ENCODE results near the gene NUAK1. TPM values are rescaled to one million over a fixed set of nuclear protein-coding genes. Genes with fewer than 3 reads are reported as not detected.

NUAK1 gene
- total RNA-seq, 1 experiment from 2014 or later: not detected

DNA sequence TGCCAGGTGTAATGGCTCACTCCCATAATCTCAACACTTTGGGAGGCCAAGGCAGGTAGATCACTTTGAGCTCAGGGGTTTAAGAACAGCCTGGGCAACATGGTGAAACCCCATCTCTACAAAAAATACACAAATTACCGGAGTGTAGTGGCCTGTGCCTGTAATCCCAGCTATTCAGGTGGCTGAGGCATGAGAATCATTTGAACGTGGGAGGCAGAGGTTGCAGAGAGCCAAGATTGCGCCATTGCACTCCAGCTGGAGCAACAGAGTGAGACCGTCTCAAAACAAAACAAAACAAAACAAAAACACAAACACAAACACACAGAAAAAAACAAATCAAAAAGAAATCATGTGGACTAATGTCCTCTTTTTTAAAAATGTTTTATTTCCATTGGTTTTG is 104.4 kb downstream of the NUAK1 start:
- no peaks in the 10 kb centered on the region for H3K27me3 ChIP-seq (ENCODE audit: low read length)
- H3K9ac ChIP-seq (ENCODE audit: low read length): no peak overlapping the region
- H4K20me1 ChIP-seq (ENCODE audit: insufficient read depth, low read depth, low read length): no peaks in the 10 kb centered on the region
- H3K4me3 ChIP-seq (ENCODE audit: low read length): no peak overlapping the region
- H3K9me2 ChIP-seq (replicated peaks; ENCODE audit: insufficient read depth, low read length): no peaks in the 10 kb centered on the region
- H3K27ac ChIP-seq (ENCODE audit: low read length): no peak overlapping the region
- no peak overlapping the region for H3K4me2 ChIP-seq (ENCODE audit: low read depth, low read length, poor library complexity, severe bottlenecking)
- H2AFZ ChIP-seq (ENCODE audit: low read length): no peak overlapping the region
- H3K79me2 ChIP-seq (ENCODE audit: low read length): no peaks in the 10 kb centered on the region
- no peak for DNase-seq
- H3K36me3 ChIP-seq (ENCODE audit: insufficient read depth, low read length): no peaks in the 10 kb centered on the region
- H3K4me1 ChIP-seq (ENCODE audit: low read length): no peaks in the 10 kb centered on the region
- H3K9me3 ChIP-seq (ENCODE audit: low read length): no peaks in the 10 kb centered on the region

DNA sequence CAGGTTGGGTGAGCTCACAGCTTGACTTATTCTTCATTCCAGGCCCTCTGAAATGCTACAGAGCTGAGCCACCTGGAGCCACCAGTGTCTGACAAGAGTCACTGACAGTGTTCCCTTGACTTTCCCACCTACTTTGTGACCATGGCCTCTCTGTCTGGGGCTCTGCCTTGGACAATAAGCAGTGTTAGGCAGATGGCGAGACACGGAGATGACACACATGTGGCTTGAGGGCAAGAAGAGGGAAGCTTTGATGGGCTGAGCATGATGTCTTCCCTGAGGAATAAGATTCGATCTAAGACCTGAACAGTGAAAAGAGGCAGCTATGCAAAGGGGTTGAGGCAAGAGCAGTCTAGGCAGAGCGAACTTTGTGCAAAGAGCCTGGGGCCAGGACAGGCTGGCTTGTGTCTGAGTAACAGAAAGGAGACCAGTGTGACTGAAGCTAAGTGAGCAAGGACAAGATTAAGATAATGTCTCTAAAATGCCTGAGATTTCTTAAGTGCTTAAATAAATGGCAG is 105.5 kb downstream of the NUAK1 start:
- no peaks in the 10 kb centered on the region for H3K27me3 ChIP-seq (ENCODE audit: low read length)
- H2AFZ ChIP-seq (ENCODE audit: low read length): no peak overlapping the region

DNA sequence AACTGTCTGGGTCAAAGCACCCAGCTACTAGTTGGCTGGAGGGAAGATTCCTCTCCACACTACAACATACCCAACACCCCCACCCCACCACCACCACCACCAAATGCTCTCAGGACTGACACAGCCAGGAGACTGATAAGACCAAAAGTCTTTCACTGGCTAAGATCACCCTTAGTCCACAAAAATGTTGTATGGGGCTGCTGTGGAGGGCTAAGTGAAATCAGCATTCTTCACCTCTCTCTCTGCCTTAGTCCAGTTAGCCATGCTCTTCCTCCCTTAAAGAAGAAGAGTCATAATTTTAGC is 106.2 kb downstream of the NUAK1 start:
- Histone ChIP-seq H3K4me3 (ENCODE audit: low read length) (no peak overlapping the region), H3K79me2 (ENCODE audit: low read length) (no peaks in the 10 kb centered on the region), H3K9ac (ENCODE audit: low read length) (no peak overlapping the region), H3K36me3 (ENCODE audit: insufficient read depth, low read length) (no peaks in the 10 kb centered on the region), H3K4me1 (ENCODE audit: low read length) (no peaks in the 10 kb centered on the region), H3K9me3 (ENCODE audit: low read length) (no peaks in the 10 kb centered on the region), H2AFZ (ENCODE audit: low read length) (no peak overlapping the region), H4K20me1 (ENCODE audit: insufficient read depth, low read depth, low read length) (no peaks in the 10 kb centered on the region), H3K4me2 (ENCODE audit: low read depth, low read length, poor library complexity, severe bottlenecking) (no peak overlapping the region), H3K27ac (ENCODE audit: low read length) (no peak overlapping the region), H3K27me3 (ENCODE audit: low read length) (no peaks in the 10 kb centered on the region), H3K9me2 (replicated peaks; ENCODE audit: insufficient read depth, low read length) (no peaks in the 10 kb centered on the region)
- DNase-seq: no peak

More for the DNA sequence above, 105.5 kb downstream of the NUAK1 start:
- no peaks in the 10 kb centered on the region for H3K9me3 ChIP-seq (ENCODE audit: low read length)
- H3K4me1 ChIP-seq (ENCODE audit: low read length): no peaks in the 10 kb centered on the region
- H3K27ac ChIP-seq (ENCODE audit: low read length): no peak overlapping the region
- DNase-seq: no peak
- H3K4me3 ChIP-seq (ENCODE audit: low read length): no peak overlapping the region
- no peaks in the 10 kb centered on the region for H4K20me1 ChIP-seq (ENCODE audit: insufficient read depth, low read depth, low read length)
- no peak overlapping the region for H3K9ac ChIP-seq (ENCODE audit: low read length)
- H3K36me3 ChIP-seq (ENCODE audit: insufficient read depth, low read length): no peaks in the 10 kb centered on the region
- no peaks in the 10 kb centered on the region for H3K9me2 ChIP-seq (replicated peaks; ENCODE audit: insufficient read depth, low read length)
- no peaks in the 10 kb centered on the region for H3K79me2 ChIP-seq (ENCODE audit: low read length)
- no peak overlapping the region for H3K4me2 ChIP-seq (ENCODE audit: low read depth, low read length, poor library complexity, severe bottlenecking)

DNA sequence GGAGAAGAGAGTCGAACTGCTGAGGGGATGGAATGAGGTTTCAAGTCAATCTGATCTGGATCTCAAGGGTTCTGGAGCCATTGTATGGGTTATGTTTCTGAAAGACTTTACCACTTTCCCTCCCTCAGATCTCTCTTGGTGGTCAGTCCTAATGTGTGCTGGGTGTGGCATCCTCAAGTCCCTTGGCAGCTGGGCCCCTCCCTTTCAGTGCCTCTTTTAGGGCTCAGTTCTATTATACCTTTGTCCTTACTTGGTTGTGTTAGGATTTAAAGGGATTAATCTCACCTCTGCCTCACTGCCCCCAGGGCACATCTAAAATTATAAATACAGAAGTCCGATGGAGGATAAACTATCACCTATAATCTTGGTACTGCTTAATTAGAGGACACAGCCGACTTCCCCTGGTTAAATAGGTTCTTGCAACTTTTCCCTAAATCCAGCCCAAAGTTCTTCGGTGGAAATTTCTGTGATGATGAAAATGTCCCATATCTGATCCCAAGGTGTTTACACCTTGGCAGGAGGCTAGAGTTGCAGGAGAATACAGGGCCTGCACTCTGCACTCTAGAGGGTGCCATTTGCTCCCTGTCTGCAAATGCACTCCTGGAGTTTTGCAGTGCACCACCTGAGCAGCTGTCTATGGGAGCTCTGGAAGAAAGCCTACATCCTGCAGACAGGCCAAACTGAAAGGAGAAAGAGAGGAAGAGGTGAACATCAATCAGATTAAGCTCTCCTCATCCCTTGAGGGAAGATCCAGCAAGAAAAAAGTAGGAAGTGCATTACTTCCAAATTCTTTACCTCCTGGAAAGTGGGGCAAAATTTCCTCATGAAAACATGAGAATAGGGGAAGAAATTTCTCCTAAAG is 106.8 kb downstream of the NUAK1 start:
- no peak overlapping the region for H3K4me2 ChIP-seq (ENCODE audit: low read depth, low read length, poor library complexity, severe bottlenecking)

DNA sequence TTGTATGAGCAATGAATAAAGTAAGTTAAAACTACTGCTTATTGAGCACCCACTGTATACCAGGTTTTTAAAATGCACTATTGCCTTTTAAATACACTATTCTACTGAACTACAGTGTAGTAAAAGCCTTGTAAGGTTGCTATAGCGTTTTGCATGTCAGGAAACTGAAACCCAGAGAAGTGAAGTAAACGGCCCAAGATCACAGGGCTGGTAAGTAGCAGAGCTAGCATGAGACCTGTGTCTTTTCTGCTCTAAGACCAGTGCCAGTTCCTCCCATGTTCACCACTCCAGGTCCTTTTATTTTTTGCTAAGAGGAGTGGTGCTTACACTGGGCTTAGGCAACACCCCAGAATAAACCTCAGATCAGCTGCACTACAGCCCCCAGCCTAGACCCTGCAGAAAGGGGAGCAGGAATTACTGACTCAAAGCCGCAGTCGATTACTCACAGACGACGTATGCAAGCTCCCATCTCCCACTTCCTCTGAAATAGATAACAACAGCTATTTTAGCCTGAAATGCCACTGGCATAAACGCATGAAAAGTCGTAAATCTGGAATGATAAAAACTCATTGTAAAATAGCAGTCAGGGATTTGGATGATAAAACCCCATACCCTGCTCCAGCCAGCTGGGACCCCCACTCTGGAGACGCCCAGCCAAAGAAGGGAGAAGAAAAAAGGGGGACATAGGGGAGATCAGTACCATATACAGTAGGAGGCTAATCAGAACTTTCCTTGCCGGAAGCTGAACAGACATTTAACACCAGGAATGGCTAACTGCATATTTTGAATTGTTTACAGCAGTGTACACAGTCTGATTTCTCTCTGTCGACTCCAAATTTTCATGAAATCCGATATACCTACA is 108.3 kb downstream of the NUAK1 start:
- no peak overlapping the region for H3K27ac ChIP-seq (ENCODE audit: low read length)

More for the DNA sequence above, 106.8 kb downstream of the NUAK1 start:
- no peak overlapping the region for H3K4me3 ChIP-seq (ENCODE audit: low read length)
- no peaks in the 10 kb centered on the region for H3K4me1 ChIP-seq (ENCODE audit: low read length)
- H3K9ac ChIP-seq (ENCODE audit: low read length): no peak overlapping the region
- H2AFZ ChIP-seq (ENCODE audit: low read length): no peak overlapping the region
- no peaks in the 10 kb centered on the region for H3K9me2 ChIP-seq (replicated peaks; ENCODE audit: insufficient read depth, low read length)
- no peak for DNase-seq
- no peaks in the 10 kb centered on the region for H3K79me2 ChIP-seq (ENCODE audit: low read length)
- H3K9me3 ChIP-seq (ENCODE audit: low read length): no peaks in the 10 kb centered on the region
- no peaks in the 10 kb centered on the region for H3K36me3 ChIP-seq (ENCODE audit: insufficient read depth, low read length)
- no peak overlapping the region for H3K27ac ChIP-seq (ENCODE audit: low read length)
- no peaks in the 10 kb centered on the region for H4K20me1 ChIP-seq (ENCODE audit: insufficient read depth, low read depth, low read length)
- no peaks in the 10 kb centered on the region for H3K27me3 ChIP-seq (ENCODE audit: low read length)

DNA sequence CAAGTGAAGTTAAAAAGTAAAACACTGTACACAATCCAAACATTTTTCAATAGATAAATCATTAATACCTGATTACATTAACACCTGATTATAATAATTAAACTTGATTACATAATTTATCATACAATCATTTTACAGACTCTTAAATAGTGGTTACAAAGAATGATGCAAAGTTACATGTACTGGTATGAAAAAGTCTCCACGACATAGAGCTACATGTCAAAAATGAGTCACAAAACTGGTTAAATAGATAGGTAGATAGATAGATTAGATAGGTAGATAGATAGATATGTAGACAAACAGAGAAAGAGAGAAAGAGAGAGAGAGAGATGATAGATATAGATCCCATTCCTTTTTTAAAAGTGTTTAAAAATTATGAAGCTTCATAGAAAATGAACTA is 109.2 kb downstream of the NUAK1 start:
- no peaks in the 10 kb centered on the region for H4K20me1 ChIP-seq (ENCODE audit: insufficient read depth, low read depth, low read length)
- H3K4me2 ChIP-seq (ENCODE audit: low read depth, low read length, poor library complexity, severe bottlenecking): no peak overlapping the region
- H3K36me3 ChIP-seq (ENCODE audit: insufficient read depth, low read length): no peaks in the 10 kb centered on the region
- H3K9ac ChIP-seq (ENCODE audit: low read length): no peak overlapping the region
- no peak overlapping the region for H3K27ac ChIP-seq (ENCODE audit: low read length)
- no peaks in the 10 kb centered on the region for H3K9me2 ChIP-seq (replicated peaks; ENCODE audit: insufficient read depth, low read length)
- no peaks in the 10 kb centered on the region for H3K79me2 ChIP-seq (ENCODE audit: low read length)
- no peaks in the 10 kb centered on the region for H3K4me1 ChIP-seq (ENCODE audit: low read length)
- no peaks in the 10 kb centered on the region for H3K9me3 ChIP-seq (ENCODE audit: low read length)
- no peaks in the 10 kb centered on the region for H3K27me3 ChIP-seq (ENCODE audit: low read length)
- no peak for DNase-seq
- no peak overlapping the region for H3K4me3 ChIP-seq (ENCODE audit: low read length)
- no peak overlapping the region for H2AFZ ChIP-seq (ENCODE audit: low read length)

More for the DNA sequence above, 108.3 kb downstream of the NUAK1 start:
- Histone ChIP-seq H3K27me3 (ENCODE audit: low read length) (no peaks in the 10 kb centered on the region), H3K4me3 (ENCODE audit: low read length) (no peak overlapping the region), H3K4me1 (ENCODE audit: low read length) (no peaks in the 10 kb centered on the region), H3K4me2 (ENCODE audit: low read depth, low read length, poor library complexity, severe bottlenecking) (no peak overlapping the region), H3K9me2 (replicated peaks; ENCODE audit: insufficient read depth, low read length) (no peaks in the 10 kb centered on the region), H3K79me2 (ENCODE audit: low read length) (no peaks in the 10 kb centered on the region), H4K20me1 (ENCODE audit: insufficient read depth, low read depth, low read length) (no peaks in the 10 kb centered on the region), H3K9me3 (ENCODE audit: low read length) (no peaks in the 10 kb centered on the region), H2AFZ (ENCODE audit: low read length) (no peak overlapping the region), H3K36me3 (ENCODE audit: insufficient read depth, low read length) (no peaks in the 10 kb centered on the region), H3K9ac (ENCODE audit: low read length) (no peak overlapping the region)
- DNase-seq: no peak

DNA sequence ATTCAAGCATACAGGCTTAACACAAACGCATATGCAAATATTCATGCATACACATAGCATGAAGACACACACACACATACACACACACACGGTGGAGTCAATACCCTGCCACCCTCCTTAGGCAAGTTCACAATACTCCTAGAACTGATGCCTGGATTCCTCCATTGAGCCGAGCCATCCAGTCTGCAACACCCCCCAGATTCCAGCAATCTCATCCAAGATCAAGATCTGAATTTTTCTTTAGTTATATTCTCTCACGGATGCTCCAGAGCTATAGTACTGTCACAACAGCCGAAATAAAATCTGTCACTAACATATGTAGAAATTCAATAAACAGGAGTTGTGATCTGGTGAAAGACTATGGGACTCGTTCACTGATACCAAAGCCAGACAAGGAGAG is 110.8 kb downstream of the NUAK1 start:
- H3K79me2 ChIP-seq (ENCODE audit: low read length): no peaks in the 10 kb centered on the region
- H3K9me3 ChIP-seq (ENCODE audit: low read length): no peaks in the 10 kb centered on the region
- no peak overlapping the region for H3K4me2 ChIP-seq (ENCODE audit: low read depth, low read length, poor library complexity, severe bottlenecking)
- no peaks in the 10 kb centered on the region for H3K4me1 ChIP-seq (ENCODE audit: low read length)
- H3K9ac ChIP-seq (ENCODE audit: low read length): no peak overlapping the region
- no peaks in the 10 kb centered on the region for H3K9me2 ChIP-seq (replicated peaks; ENCODE audit: insufficient read depth, low read length)
- no peak for DNase-seq
- no peak overlapping the region for H3K27ac ChIP-seq (ENCODE audit: low read length)
- H2AFZ ChIP-seq (ENCODE audit: low read length): no peak overlapping the region
- no peaks in the 10 kb centered on the region for H4K20me1 ChIP-seq (ENCODE audit: insufficient read depth, low read depth, low read length)
- no peaks in the 10 kb centered on the region for H3K27me3 ChIP-seq (ENCODE audit: low read length)
- H3K4me3 ChIP-seq (ENCODE audit: low read length): no peak overlapping the region
- no peaks in the 10 kb centered on the region for H3K36me3 ChIP-seq (ENCODE audit: insufficient read depth, low read length)

DNA sequence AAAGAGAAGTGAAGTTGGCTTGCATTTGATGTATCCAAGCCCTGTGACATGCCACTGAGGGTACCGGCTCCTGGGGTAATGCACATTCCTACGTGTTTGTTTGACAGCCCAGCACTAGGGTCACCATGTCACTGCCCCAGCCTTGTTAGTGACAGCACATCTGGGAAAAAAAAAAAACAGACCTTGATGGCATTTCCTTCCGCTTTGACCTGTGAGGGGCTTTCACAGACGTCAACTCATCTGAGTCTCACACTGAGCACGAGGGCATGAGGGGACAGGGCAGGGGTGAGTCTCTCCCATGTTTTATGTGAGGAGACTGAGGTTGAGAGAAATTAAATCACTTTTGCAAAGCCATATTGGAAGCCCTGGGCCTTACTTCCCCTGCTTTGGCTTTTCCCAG is 111.5 kb downstream of the NUAK1 start:
- Histone ChIP-seq H4K20me1 (ENCODE audit: insufficient read depth, low read depth, low read length) (no peaks in the 10 kb centered on the region), H3K36me3 (ENCODE audit: insufficient read depth, low read length) (no peaks in the 10 kb centered on the region), H3K27me3 (ENCODE audit: low read length) (no peaks in the 10 kb centered on the region), H3K4me2 (ENCODE audit: low read depth, low read length, poor library complexity, severe bottlenecking) (no peak overlapping the region), H3K9ac (ENCODE audit: low read length) (no peak overlapping the region), H3K79me2 (ENCODE audit: low read length) (no peaks in the 10 kb centered on the region), H3K9me3 (ENCODE audit: low read length) (no peaks in the 10 kb centered on the region), H3K9me2 (replicated peaks; ENCODE audit: insufficient read depth, low read length) (no peaks in the 10 kb centered on the region), H2AFZ (ENCODE audit: low read length) (no peak overlapping the region), H3K4me1 (ENCODE audit: low read length) (no peaks in the 10 kb centered on the region), H3K4me3 (ENCODE audit: low read length) (no peak overlapping the region), H3K27ac (ENCODE audit: low read length) (no peak overlapping the region)
- DNase-seq: no peak

Measured in Karpas-422 (cell line).